GM12891 (cell line): Measurements from ENCODE around the gene GINS2.

Experiments used
- PAX5 ChIP-seq: IDR thresholded peaks from 2 replicates; pipeline ENCODE4 v1.6.1; 2011; ENCODE audit warnings: low read length, moderate library complexity, mild to moderate bottlenecking; ENCODE audit not compliant: insufficient read depth, severe bottlenecking
- POLR2A ChIP-seq: IDR thresholded peaks from 2 replicates; pipeline ENCODE4 v1.6.1; 2011; ENCODE audit warnings: low read depth, low read length, control low read depth
- POLR2AphosphoS5 ChIP-seq: IDR thresholded peaks from 2 replicates; pipeline ENCODE4 v1.6.1; 2011; ENCODE audit warnings: low read depth, low read length, control low read depth

GRCh38 chr16:85627526-85628264 lies 61.1 kb downstream of the GINS2 start:
- TF ChIP-seq PAX5: no peak
- no peak for TF ChIP-seq POLR2AphosphoS5
- TF ChIP-seq POLR2A: no peak
